ENCODE measurements around the gene FAM13C. TPM values are rescaled to one million over a fixed set of nuclear protein-coding genes. Genes with fewer than 3 reads are reported as not detected.
"Not testable (repeated sequence)": the region's sequence is repeated elsewhere in the genome, so short reads cannot be mapped to it uniquely, and the experiment has no call there.

The FAM13C gene
- total RNA-seq, 3 donors from 2014 or later (not counting 1 experiment from before 2014, with no cell fraction given) = not detected

DNA sequence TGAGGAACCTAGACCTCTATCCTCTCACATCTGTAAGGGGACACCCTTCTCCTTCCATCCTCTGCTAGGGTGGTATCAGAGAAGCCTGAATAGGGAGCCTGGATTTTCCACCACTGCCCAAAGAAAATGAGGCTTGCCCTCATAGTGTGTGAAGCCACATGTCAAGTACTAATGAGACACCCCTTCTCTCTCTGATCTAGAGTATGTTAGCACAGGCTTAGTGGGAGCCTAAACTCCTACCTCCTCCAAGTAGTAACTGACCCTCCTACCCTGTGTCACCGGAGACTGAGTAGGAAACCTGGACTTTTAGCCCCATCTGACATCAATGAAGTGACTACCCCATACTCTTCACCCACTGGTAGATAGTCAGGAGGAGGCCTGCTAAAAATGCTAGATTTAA is 120.3 kb downstream of the FAM13C start:
- no peaks in the 10 kb centered on the region for H3K36me3 Mint-ChIP-seq
- Histone ChIP-seq H3K4me3 (ENCODE audit: low read length) (no peak overlapping the region), H3K27me3 (ENCODE audit: control insufficient read depth, insufficient read depth, low read length) (no peaks in the 10 kb centered on the region), H3K36me3 (ENCODE audit: control insufficient read depth, insufficient read depth, low read length) (no peaks in the 10 kb centered on the region), H3K4me1 (ENCODE audit: control insufficient read depth, insufficient read depth, low read length) (no peaks in the 10 kb centered on the region), H3K27ac (ENCODE audit: low read length) (no peak overlapping the region), H3K9me3 (ENCODE audit: control insufficient read depth, insufficient read depth, low read length) (no peaks in the 10 kb centered on the region)
- no peak overlapping the region for H3K27ac Mint-ChIP-seq
- no peaks in the 10 kb centered on the region for H3K9me3 Mint-ChIP-seq
- no peak for ATAC-seq
- no peak for DNase-seq
- H3K4me1 Mint-ChIP-seq = no peaks in the 10 kb centered on the region
- intact Hi-C loops (cut with micrococcal nuclease) = no loop called here
- no CpG with 5 or more reads among the region's 1 CpG for WGBS (ENCODE audit: insufficient coverage)
- no peak overlapping the region for H3K4me3 Mint-ChIP-seq
- TF ChIP-seq, protein P1, sequence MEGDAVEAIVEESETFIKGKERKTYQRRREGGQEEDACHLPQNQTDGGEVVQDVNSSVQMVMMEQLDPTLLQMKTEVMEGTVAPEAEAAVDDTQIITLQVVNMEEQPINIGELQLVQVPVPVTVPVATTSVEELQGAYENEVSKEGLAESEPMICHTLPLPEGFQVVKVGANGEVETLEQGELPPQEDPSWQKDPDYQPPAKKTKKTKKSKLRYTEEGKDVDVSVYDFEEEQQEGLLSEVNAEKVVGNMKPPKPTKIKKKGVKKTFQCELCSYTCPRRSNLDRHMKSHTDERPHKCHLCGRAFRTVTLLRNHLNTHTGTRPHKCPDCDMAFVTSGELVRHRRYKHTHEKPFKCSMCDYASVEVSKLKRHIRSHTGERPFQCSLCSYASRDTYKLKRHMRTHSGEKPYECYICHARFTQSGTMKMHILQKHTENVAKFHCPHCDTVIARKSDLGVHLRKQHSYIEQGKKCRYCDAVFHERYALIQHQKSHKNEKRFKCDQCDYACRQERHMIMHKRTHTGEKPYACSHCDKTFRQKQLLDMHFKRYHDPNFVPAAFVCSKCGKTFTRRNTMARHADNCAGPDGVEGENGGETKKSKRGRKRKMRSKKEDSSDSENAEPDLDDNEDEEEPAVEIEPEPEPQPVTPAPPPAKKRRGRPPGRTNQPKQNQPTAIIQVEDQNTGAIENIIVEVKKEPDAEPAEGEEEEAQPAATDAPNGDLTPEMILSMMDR (IDR thresholded peaks at IDR 0.05) = no peak
- H3K27me3 Mint-ChIP-seq (ENCODE audit: low read depth in 2 of 2) = no peaks in the 10 kb centered on the region

DNA sequence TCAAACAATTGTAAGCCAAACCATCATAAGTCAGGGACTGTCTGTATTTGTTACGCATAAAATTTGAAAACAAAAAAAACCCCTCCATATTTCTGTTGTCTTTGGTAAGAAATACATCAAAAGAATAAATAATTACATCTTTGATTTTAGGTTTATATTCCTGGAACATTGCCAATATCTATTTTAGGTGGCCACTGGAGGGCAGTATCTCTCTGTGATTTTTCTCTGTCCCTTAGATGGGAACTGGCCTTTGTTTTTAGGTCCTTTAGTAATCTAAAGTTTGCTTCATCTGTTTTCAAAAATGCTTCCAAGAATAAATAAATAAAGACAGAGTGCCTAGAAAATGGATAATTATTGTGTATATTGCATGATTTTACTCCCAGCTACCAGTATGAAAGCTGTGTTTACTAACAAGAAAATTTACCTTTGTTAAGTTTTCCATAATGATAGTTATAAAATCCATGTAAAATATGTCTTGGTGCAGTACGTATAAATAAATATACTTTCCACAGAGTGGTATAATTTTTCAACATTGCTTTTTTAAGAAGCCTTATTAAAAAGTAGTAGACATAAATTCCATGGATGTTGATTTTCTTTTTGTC is 121.7 kb downstream of the FAM13C start:
- TF ChIP-seq, protein P1 (IDR thresholded peaks at IDR 0.05) = peak; percentile 20
- H3K9me3 ChIP-seq (ENCODE audit: control insufficient read depth, insufficient read depth, low read length) = no peaks in the 10 kb centered on the region
- H3K27ac ChIP-seq (ENCODE audit: low read length) = no peak overlapping the region
- H3K4me3 ChIP-seq (ENCODE audit: low read length) = no peak overlapping the region
- intact Hi-C loops (cut with micrococcal nuclease) = no loop called here
- WGBS (ENCODE audit: insufficient coverage) = no CpG with 5 or more reads among the region's 2 CpGs
- Mint-ChIP-seq H3K4me1 (no peaks in the 10 kb centered on the region), H3K27me3 (ENCODE audit: low read depth in 2 of 2) (no peaks in the 10 kb centered on the region), H3K36me3 (no peaks in the 10 kb centered on the region), H3K4me3 (no peak overlapping the region), H3K27ac (no peak overlapping the region), H3K9me3 (no peaks in the 10 kb centered on the region)
- no peaks in the 10 kb centered on the region for H3K4me1 ChIP-seq (ENCODE audit: control insufficient read depth, insufficient read depth, low read length)
- DNase-seq = peak in 1 of 2 donors; percentile 5
- no peaks in the 10 kb centered on the region for H3K36me3 ChIP-seq (ENCODE audit: control insufficient read depth, insufficient read depth, low read length)
- ATAC-seq = no peak
- H3K27me3 ChIP-seq (ENCODE audit: control insufficient read depth, insufficient read depth, low read length) = no peaks in the 10 kb centered on the region

DNA sequence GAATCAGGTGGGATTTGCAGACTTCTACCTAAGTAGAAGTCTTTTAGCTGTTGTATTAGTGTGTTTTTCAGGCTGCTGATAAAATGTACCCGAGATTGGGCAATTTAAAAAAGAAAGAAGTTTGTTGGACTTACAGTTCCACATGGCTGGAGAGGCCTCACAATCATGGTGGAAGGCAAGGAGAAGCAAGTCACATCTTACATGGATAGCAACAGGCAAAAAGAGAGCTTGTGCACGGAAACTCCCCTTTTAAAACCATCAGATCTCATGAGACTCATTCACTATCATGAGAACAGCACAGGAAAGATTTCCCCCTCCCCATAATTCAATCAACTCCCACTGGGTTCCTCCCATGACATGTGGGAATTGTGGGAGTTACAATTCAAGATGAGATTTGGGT is 123.2 kb downstream of the FAM13C start:
- intact Hi-C loops (cut with micrococcal nuclease); H3K27ac Mint-ChIP-seq; H3K4me1 Mint-ChIP-seq: not testable (repeated sequence)

DNA sequence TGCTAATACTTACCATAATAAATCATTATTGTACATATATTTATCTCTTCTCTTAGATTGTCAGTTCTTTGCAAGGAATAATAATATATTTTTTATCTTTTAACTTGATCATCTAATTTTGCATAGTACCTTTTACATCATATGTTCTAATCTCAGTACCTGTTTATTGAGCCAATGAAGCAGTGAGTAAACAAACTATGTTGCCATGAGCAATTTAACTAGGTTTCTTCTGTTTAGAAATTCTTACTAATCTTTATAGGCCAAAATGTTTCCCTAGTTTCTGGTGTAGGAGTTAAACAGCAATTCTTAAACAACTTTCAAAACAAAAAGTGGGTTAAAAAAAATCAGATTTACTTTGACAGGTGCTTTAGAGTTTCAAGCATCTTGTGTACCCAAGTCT is 124.6 kb downstream of the FAM13C start:
- no peak overlapping the region for H3K4me3 Mint-ChIP-seq

More for the DNA sequence above, 123.2 kb downstream of the FAM13C start:
- 70% methylated on average over 1 of the region's 2 CpGs for WGBS (ENCODE audit: insufficient coverage)
- not testable (repeated sequence) for H3K27ac ChIP-seq (ENCODE audit: low read length); H3K36me3 ChIP-seq (ENCODE audit: control insufficient read depth, insufficient read depth, low read length); H3K27me3 ChIP-seq (ENCODE audit: control insufficient read depth, insufficient read depth, low read length); H3K4me3 ChIP-seq (ENCODE audit: low read length); DNase-seq; H3K27me3 Mint-ChIP-seq (ENCODE audit: low read depth in 2 of 2); ATAC-seq; H3K9me3 ChIP-seq (ENCODE audit: control insufficient read depth, insufficient read depth, low read length); H3K9me3 Mint-ChIP-seq; H3K4me1 ChIP-seq (ENCODE audit: control insufficient read depth, insufficient read depth, low read length); H3K36me3 Mint-ChIP-seq; H3K4me3 Mint-ChIP-seq

More for the DNA sequence above, 124.6 kb downstream of the FAM13C start:
- Histone ChIP-seq H3K9me3 (ENCODE audit: control insufficient read depth, insufficient read depth, low read length) (no peaks in the 10 kb centered on the region), H3K36me3 (ENCODE audit: control insufficient read depth, insufficient read depth, low read length) (no peaks in the 10 kb centered on the region), H3K4me3 (ENCODE audit: low read length) (no peak overlapping the region), H3K4me1 (ENCODE audit: control insufficient read depth, insufficient read depth, low read length) (no peaks in the 10 kb centered on the region), H3K27me3 (ENCODE audit: control insufficient read depth, insufficient read depth, low read length) (no peaks in the 10 kb centered on the region), H3K27ac (ENCODE audit: low read length) (no peak overlapping the region)
- Mint-ChIP-seq H3K9me3 (no peaks in the 10 kb centered on the region), H3K36me3 (no peaks in the 10 kb centered on the region), H3K27me3 (ENCODE audit: low read depth in 2 of 2) (no peaks in the 10 kb centered on the region), H3K27ac (no peak overlapping the region), H3K4me1 (no peaks in the 10 kb centered on the region)
- no peak for ATAC-seq
- intact Hi-C loops (cut with micrococcal nuclease) = no loop called here
- DNase-seq = no peak
- TF ChIP-seq, protein P1 (IDR thresholded peaks at IDR 0.05) = no peak

Data from natural killer cell (primary cell).